Measurements from ENCODE around the gene SUGCT. TPM values are rescaled to one million over a fixed set of nuclear protein-coding genes. Genes with fewer than 3 reads are reported as not detected.

SUGCT gene
- total RNA-seq, 2 donors from 2014 or later: 0.74 to 1.3 TPM

DNA sequence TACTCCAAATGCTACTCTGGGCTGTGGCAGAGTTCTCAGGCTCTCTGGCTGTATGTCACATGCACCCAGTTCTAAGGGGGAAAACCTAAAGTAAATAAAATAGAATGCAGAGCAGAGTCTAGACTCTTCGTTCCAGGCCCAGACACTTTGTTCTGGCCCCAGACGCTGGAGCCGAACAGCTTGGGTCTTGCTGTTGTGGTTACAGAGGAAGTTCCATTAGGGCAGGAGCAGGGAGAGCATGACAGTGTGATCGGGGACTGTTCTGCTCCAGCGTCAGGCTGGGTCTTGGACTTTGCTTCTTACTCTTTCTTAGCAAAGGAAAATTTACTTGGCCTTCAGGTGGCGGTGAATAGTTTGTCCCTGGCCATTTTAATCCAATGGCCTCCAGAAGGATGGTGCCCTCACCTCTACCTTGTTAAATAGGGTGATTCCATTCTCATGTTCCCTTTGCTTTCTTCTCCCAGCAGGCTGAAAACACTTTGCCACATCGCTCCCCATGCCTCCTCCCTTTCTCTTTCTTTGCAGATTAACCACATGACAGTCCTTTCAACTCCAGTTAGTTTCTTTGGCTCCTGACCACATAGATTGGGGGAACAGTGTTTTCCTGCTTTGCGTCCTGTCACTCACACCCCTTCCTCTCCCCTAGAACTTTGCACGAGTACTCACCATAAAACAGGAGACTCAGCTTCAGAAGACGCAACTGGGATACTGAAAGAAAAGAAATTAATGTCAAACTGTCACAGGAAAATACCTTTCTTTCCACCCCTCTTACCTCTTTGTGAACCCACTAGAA is 730.8 kb downstream of the SUGCT start:
- H3K4me1 Mint-ChIP-seq (ENCODE audit: low read depth in 2 of 2): no peaks in the 10 kb centered on the region
- H3K27ac Mint-ChIP-seq: no peak overlapping the region
- H3K4me3 Mint-ChIP-seq: no peak overlapping the region
- peaks cover 15% of the 10 kb centered on the region for H3K9me3 Mint-ChIP-seq
- H3K27me3 Mint-ChIP-seq: no peaks in the 10 kb centered on the region
- DNase-seq (ENCODE audit: low spot score) (no peak), ATAC-seq (peak in 1 of 2 donors; percentile 53)
- H3K36me3 Mint-ChIP-seq: no peaks in the 10 kb centered on the region

DNA sequence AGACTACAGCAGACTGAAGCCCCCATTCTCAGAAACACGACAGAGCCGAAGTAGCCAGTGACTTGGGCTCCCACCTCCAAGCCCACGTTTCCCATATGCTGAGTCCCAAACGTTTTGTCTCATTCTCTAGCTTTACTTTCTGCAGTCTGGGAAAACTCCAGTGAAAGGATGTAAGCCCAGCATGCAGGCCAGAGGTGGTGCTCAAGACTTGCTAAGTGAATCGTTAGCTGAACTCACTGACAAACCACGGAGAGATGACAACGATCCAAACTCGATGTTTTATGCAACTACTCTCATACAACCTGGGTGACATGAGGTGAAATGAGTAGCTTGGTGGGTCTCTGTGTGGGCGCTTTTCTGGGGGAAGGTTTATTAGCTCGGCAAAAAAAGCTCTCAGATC is 731.8 kb downstream of the SUGCT start:
- DNase-seq (ENCODE audit: low spot score) (no peak), ATAC-seq (no peak)
- Mint-ChIP-seq H3K4me1 (ENCODE audit: low read depth in 2 of 2) (no peaks in the 10 kb centered on the region), H3K4me3 (no peak overlapping the region), H3K27ac (no peak overlapping the region), H3K27me3 (no peaks in the 10 kb centered on the region), H3K9me3 (peaks cover 17% of the 10 kb centered on the region), H3K36me3 (no peaks in the 10 kb centered on the region)

DNA sequence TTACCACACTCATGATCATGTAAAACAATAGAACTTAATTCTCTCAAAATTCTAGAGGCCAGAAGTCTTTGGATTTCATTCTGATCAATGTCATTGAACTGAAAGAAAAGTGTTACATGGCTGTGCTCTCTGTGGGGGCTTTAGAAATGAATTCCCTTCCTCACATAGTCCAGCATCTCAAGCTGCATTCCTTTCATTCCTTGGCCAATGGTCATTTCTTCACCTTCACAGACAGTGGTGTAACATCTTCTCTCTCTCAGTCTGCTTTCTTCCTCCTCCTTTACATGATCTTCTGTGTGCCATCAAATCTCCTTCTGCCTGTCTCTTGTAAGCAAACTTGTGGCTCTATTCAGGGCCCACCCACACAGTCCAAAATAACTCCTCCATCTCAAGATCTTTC is 735.3 kb downstream of the SUGCT start:
- Mint-ChIP-seq H3K9me3 (peaks cover 12% of the 10 kb centered on the region), H3K27ac (no peak overlapping the region), H3K36me3 (no peaks in the 10 kb centered on the region), H3K27me3 (no peaks in the 10 kb centered on the region), H3K4me1 (ENCODE audit: low read depth in 2 of 2) (no peaks in the 10 kb centered on the region), H3K4me3 (no peak overlapping the region)
- ATAC-seq (no peak), DNase-seq (ENCODE audit: low spot score) (no peak)

DNA sequence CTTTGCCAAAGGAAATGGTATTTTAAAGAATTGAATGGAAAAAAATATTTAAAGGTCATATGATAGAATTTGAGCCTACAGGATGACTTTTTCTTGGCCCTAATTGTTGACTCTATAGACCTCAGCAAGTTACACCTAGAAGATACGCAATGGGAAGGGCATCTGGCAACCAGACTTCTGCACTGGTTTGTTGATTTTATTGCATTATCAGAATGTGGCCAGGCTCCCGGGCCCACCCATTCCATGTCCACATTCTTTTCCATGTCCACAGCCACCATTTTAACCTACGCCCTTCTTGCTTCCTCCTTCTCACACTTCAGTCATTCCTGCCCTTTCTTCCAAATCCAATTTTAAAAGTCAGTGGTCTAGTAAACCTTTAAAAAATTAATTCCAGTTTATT is 738.4 kb downstream of the SUGCT start:
- no peak for ATAC-seq
- Mint-ChIP-seq H3K4me1 (ENCODE audit: low read depth in 2 of 2) (no peaks in the 10 kb centered on the region), H3K9me3 (peaks cover 11% of the 10 kb centered on the region), H3K27ac (no peak overlapping the region), H3K4me3 (no peak overlapping the region), H3K27me3 (no peaks in the 10 kb centered on the region), H3K36me3 (no peaks in the 10 kb centered on the region)
- no peak for DNase-seq (ENCODE audit: low spot score)

DNA sequence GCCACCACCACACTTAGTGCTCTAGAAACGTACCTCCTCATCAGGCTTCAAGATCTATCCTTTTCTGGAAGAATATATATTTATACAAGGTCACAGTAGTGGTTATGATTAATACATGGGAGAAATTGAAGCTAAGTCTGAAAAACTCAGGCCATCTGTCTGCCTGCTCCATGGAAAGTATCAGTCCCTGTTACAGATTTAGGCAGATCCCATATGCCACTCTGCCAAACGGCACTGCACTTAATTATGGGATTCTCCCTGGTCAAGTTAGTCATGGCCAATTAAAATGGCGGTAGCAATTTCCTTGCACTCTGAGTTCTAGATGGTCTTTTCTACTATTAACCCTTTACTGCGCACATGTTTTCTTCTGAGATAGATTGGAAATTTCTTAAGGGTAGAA is 740.0 kb downstream of the SUGCT start:
- Mint-ChIP-seq H3K27me3 (no peaks in the 10 kb centered on the region), H3K4me3 (no peak overlapping the region), H3K27ac (no peak overlapping the region), H3K9me3 (peaks cover 12% of the 10 kb centered on the region), H3K4me1 (ENCODE audit: low read depth in 2 of 2) (no peaks in the 10 kb centered on the region), H3K36me3 (no peaks in the 10 kb centered on the region)
- ATAC-seq (no peak), DNase-seq (ENCODE audit: low spot score) (no peak)

DNA sequence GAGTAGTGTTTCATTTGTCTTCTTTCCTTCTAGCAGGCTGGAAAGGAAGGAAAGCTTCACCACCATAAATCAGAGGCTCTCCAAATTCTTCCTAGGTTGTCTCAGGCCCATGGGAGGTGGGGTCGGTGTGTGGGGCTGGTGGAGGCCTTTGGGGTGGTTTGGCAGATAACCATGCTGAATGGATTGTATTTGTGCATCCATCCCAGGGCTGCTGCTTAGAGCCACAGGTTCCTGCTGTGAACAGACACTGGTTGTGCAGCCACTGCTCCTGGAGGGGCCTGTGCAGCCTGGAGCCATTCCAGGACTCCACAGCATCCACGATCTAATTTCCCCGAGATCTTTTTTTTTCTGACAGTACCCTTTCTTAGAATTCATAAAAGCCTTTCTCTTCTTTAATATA is 741.8 kb downstream of the SUGCT start:
- Mint-ChIP-seq H3K9me3 (peaks cover 7% of the 10 kb centered on the region), H3K4me1 (ENCODE audit: low read depth in 2 of 2) (no peaks in the 10 kb centered on the region), H3K27me3 (no peaks in the 10 kb centered on the region), H3K36me3 (no peaks in the 10 kb centered on the region), H3K4me3 (no peak overlapping the region), H3K27ac (no peak overlapping the region)
- ATAC-seq (no peak), DNase-seq (ENCODE audit: low spot score) (no peak)

DNA sequence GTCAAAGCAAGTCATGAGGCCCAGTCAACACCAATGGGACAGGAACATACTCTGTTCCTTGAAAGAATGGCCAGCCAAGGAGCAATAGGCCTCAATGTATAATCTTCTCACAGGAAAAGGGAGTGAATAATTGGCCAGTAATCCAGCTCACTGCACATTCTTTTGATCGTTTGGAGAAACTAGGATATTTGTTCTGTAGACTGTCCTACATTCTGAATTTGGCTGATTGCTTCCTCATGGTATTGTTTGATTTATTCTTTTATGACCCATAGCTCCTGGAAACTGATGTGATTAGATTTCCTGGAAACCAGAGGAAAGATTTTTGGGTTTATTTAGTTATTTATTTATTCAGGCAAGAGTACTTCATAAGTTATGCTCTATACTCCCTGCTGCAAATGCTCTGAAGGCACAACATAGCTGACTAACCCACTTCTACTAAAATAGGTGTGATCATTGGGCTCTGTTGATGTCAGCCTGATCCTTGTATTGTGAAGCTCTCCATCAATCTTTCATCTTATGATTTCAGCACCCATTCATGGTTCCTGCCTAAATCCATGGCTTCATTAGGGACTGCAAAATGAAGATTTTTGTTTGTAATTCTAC is 745.2 kb downstream of the SUGCT start:
- no peak for DNase-seq (ENCODE audit: low spot score)
- Mint-ChIP-seq H3K36me3 (no peaks in the 10 kb centered on the region), H3K4me3 (no peak overlapping the region), H3K27ac (no peak overlapping the region), H3K27me3 (no peaks in the 10 kb centered on the region), H3K4me1 (ENCODE audit: low read depth in 2 of 2) (no peaks in the 10 kb centered on the region), H3K9me3 (peaks cover 13% of the 10 kb centered on the region)
- ATAC-seq: no peak

DNA sequence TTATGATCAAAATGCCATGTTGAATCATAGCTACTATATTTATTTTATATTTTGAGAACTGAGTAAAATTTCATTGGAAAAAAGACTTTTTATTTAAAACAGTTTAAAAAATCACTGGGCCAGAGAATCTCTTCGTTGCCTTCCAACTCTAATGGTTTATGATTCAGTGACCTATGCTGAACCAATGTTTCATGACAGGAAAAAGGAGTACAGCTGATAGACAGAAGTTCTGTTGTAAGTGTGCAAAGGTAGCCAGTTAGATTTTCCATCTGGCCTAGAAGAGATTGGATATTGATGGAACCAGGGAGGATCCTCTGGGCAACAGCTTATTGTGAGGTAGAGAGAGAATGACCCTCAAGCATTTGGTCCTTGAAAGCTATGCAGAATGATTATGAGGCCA is 745.8 kb downstream of the SUGCT start:
- no peak overlapping the region for H3K27ac Mint-ChIP-seq
- no peak overlapping the region for H3K4me3 Mint-ChIP-seq
- peaks cover 12% of the 10 kb centered on the region for H3K9me3 Mint-ChIP-seq
- no peaks in the 10 kb centered on the region for H3K36me3 Mint-ChIP-seq
- no peaks in the 10 kb centered on the region for H3K4me1 Mint-ChIP-seq (ENCODE audit: low read depth in 2 of 2)
- ATAC-seq (no peak), DNase-seq (ENCODE audit: low spot score) (no peak)
- H3K27me3 Mint-ChIP-seq: no peaks in the 10 kb centered on the region

DNA sequence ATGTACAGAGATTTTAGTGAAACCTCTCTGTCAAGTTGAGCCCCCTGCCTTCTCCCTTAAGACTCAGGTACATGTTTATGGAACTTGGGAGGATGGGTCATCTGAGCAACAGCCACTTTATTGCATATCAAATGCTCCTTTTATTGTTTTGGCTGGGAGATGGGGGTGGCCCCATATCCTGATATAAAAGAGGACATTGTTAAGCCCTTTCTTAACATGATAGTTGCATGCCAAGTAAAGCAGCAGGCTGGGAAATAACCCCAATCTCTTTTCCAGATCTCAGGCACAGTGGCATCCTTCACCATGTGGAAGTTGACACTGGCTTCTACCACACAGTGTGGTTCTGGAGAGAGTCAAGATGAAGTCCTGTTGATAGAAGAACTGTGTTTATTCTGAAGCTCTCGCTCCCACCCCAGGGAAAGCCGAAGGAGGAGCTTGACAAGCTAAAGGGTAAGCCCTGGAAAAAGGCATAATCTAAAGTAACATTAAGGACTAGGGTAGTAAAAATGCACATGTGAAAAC is 746.7 kb downstream of the SUGCT start:
- H3K4me3 Mint-ChIP-seq: no peak overlapping the region
- ATAC-seq: no peak
- H3K27ac Mint-ChIP-seq: no peak overlapping the region
- no peaks in the 10 kb centered on the region for H3K36me3 Mint-ChIP-seq
- H3K27me3 Mint-ChIP-seq: no peaks in the 10 kb centered on the region
- H3K9me3 Mint-ChIP-seq: peaks cover 13% of the 10 kb centered on the region
- DNase-seq (ENCODE audit: low spot score): no peak
- H3K4me1 Mint-ChIP-seq (ENCODE audit: low read depth in 2 of 2): no peaks in the 10 kb centered on the region

DNA sequence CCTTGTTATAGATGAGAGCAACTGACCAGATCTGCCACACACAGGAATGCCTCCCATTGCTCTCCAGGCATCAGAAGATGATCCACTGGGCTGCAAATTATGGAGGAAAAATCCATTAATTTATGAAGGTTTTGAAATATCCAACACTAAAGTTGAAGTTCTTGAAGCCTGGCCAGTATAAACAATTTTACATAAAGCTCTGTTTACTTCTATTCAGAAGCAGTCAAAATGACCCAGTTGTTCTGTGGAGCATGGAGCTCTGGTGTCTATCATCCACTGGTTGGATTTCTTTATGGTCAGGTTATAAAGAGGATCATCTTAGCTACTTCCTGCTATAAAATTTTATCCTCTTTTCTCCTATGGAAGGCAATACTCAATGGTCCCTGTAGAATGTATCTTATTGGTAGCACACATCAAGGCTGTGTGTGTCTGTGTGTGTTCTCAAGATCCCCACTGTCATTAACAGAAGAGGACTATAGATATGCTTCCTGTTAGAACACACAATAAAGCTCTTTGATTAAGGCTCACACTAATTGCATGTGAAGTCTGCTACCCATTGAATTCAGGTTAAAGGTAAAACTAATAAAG is 747.4 kb downstream of the SUGCT start:
- Mint-ChIP-seq H3K27ac (no peak overlapping the region), H3K27me3 (no peaks in the 10 kb centered on the region), H3K4me3 (no peak overlapping the region), H3K4me1 (ENCODE audit: low read depth in 2 of 2) (no peaks in the 10 kb centered on the region), H3K36me3 (no peaks in the 10 kb centered on the region), H3K9me3 (peaks cover 16% of the 10 kb centered on the region)
- ATAC-seq (no peak), DNase-seq (ENCODE audit: low spot score) (no peak)

DNA sequence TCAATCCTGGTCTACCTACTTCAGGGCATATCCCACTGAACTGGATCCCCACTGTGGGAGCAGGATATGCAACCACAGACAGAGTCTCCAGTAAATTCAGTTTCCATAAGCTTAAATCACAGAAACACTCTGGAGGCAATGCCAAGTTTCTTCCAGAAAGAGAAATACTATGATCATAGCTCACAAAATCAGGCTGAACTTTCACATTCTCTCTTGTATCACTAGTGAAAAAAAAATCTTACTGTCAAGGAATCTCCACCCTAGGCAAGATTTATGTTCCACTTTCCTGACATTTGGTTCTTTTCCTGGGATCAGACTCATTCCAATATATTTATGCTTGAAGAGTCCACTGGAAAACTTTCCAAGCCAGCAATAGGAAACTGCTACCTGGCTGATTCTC is 749.0 kb downstream of the SUGCT start:
- no peaks in the 10 kb centered on the region for H3K36me3 Mint-ChIP-seq
- DNase-seq (ENCODE audit: low spot score) (no peak), ATAC-seq (no peak)
- H3K9me3 Mint-ChIP-seq: peaks cover 21% of the 10 kb centered on the region
- no peak overlapping the region for H3K4me3 Mint-ChIP-seq
- no peaks in the 10 kb centered on the region for H3K27me3 Mint-ChIP-seq
- no peaks in the 10 kb centered on the region for H3K4me1 Mint-ChIP-seq (ENCODE audit: low read depth in 2 of 2)
- H3K27ac Mint-ChIP-seq: no peak overlapping the region

DNA sequence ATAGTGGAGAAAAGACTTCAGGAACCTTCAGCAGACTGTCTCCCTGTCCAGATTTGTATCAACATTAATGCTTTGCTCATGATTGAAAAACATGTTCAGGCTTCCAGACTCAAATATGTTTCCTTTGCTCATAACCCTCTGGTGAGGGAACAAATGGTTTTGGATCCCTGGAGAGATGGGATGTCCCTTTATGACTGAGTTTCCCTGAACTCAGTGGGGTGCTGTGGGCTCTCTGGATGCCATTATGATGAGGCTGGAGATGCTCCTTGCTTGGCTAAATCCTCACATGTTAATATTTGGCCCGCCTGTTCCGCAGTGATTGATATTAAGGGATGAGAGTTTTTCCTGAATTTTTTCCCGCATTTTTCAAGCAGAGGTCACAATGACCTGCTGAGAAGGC is 749.4 kb downstream of the SUGCT start:
- no peak overlapping the region for H3K4me3 Mint-ChIP-seq
- no peak overlapping the region for H3K27ac Mint-ChIP-seq
- DNase-seq (ENCODE audit: low spot score) (no peak), ATAC-seq (no peak)
- H3K36me3 Mint-ChIP-seq: no peaks in the 10 kb centered on the region
- peaks cover 18% of the 10 kb centered on the region for H3K9me3 Mint-ChIP-seq
- H3K27me3 Mint-ChIP-seq: no peaks in the 10 kb centered on the region
- H3K4me1 Mint-ChIP-seq (ENCODE audit: low read depth in 2 of 2): no peaks in the 10 kb centered on the region

DNA sequence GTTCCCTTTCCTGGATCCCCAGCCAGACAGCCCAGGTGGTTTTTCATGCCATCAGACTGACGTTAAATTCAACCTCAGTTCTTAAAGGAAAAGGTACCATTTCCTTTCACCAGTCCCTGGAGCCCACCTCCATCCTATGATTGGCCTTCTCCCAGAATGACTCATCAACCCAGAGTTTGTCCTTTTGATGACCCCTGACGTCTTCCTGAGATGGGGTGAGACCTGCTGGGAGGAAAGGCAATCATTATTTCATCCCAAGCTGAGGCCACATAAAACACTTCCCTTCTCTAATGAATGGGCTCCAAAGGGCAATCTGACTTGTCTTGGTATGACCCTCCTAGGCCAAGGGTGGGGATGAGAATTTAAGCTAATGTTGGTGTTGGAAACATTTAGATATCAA is 750.7 kb downstream of the SUGCT start:
- H3K4me3 Mint-ChIP-seq: no peak overlapping the region
- no peaks in the 10 kb centered on the region for H3K4me1 Mint-ChIP-seq (ENCODE audit: low read depth in 2 of 2)
- H3K36me3 Mint-ChIP-seq: peaks cover under 1% of the 10 kb centered on the region
- H3K9me3 Mint-ChIP-seq: peaks cover 21% of the 10 kb centered on the region
- no peak for ATAC-seq
- no peaks in the 10 kb centered on the region for H3K27me3 Mint-ChIP-seq
- no peak for DNase-seq (ENCODE audit: low spot score)
- no peak overlapping the region for H3K27ac Mint-ChIP-seq

DNA sequence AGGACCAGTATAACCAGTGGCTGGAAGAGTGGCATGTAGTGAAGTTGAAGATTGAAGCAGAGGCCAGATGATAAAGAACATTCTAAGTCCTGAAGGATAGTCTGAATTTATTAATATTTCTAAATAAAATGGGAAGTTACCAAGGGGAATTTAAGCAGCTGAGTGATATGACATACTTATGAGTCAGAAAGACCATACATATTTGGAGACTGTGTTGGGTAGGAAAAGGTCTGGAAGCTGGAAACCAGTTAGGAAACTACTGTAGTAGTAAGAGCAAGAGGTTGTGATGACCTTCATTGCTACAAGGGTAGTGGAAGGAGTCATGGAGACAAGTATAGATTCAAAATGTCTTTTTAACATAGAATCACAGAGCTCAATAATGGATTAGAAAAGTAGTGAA is 752.3 kb downstream of the SUGCT start:
- Mint-ChIP-seq H3K4me3 (no peak overlapping the region), H3K4me1 (ENCODE audit: low read depth in 2 of 2) (no peaks in the 10 kb centered on the region), H3K27ac (no peak overlapping the region), H3K36me3 (peaks cover 6% of the 10 kb centered on the region), H3K27me3 (no peaks in the 10 kb centered on the region), H3K9me3 (peaks cover 29% of the 10 kb centered on the region)
- ATAC-seq (no peak), DNase-seq (ENCODE audit: low spot score) (no peak)

Measured in natural killer cell treated with Interleukin-12 subunit alpha and Interleukin-12 subunit beta and Interleukin-15 and Interleukin-18, amount 100 ng/mL, for 72 hours (primary cell).